Eye (tissue), 1 donor: Measurements from ENCODE around the gene DUSP3.

Source experiments
- DNase-seq: peaks from one replicate; pipeline ENCODE4 v3.0.0-alpha.2; 2015

The DUSP3 gene

GRCh38 chr17:43723697-43724359, 54.9 kb downstream of the DUSP3 start:
- DNase-seq = peak; percentile 26

GRCh38 chr17:43722870-43723665, 55.7 kb downstream of the DUSP3 start:
- peak; percentile 59 for DNase-seq

GRCh38 chr17:43722269-43722619, 56.5 kb downstream of the DUSP3 start:
- no peak for DNase-seq

- no peak for DNase-seq
These were observed 57.1 kb downstream of the DUSP3 start for GRCh38 chr17:43721537-43722268.

GRCh38 chr17:43720311-43721060, 58.3 kb downstream of the DUSP3 start:
- DNase-seq = peak; percentile 93

GRCh38 chr17:43719578-43719977, 59.2 kb downstream of the DUSP3 start:
- DNase-seq = no peak

GRCh38 chr17:43718544-43718943, 60.2 kb downstream of the DUSP3 start:
- no peak for DNase-seq

- DNase-seq = no peak
These were observed 60.9 kb downstream of the DUSP3 start for GRCh38 chr17:43717913-43718312.
